Naive thymus-derived CD4-positive, alpha-beta T cell (primary cell): ENCODE results near the gene CT55. TPM values are rescaled to one million over a fixed set of nuclear protein-coding genes. Genes with fewer than 3 reads are reported as not detected.
"Not testable (repeated sequence)": the region's sequence is repeated elsewhere in the genome, so short reads cannot be mapped to it uniquely, and the experiment has no call there.

ENCODE experiments used
- ATAC-seq: fragments of 150-1000 bp; cut with Tn5 transposase; 2 replicates; pipeline ENCODE4 v1.10.0; 2021; ENCODE audit warnings: mild to moderate bottlenecking, moderate library complexity
- CTCF ChIA-PET: fragments of 350-600 bp; sonication (Branson Sonifier 250); formaldehyde crosslinking; loops from one replicate; lab custom pipeline; 2021; ENCODE audit warnings: antibody characterized with exemption; lab: Charles Lee
- POLR2A ChIA-PET: fragments of 350-600 bp; sonication (Branson Sonifier 250); formaldehyde crosslinking; loops from one replicate; lab custom pipeline; 2021; ENCODE audit warnings: antibody characterized with exemption, inconsistent platforms; lab: Charles Lee
- DNase-seq, 9 donors: peaks; one replicate each; pipeline versions ENCODE4 v3.0.0 to v3.0.0-alpha.2; 2020 to 2022; ENCODE audit warnings: mixed read lengths in 1 of 9
- H3K27ac ChIP-seq: one replicate; pipeline ENCODE4 v1.7.0; 2013; ENCODE audit warnings: mild to moderate bottlenecking, low read depth, low read length, moderate library complexity
- H3K27me3 ChIP-seq, 2 donors: one replicate each; pipeline ENCODE4 v1.7.0; 2013; ENCODE audit warnings: low read length in 2 of 2, mild to moderate bottlenecking in 2 of 2, moderate library complexity in 2 of 2; ENCODE audit not compliant: control insufficient read depth in 2 of 2, insufficient read depth in 2 of 2
- H3K36me3 ChIP-seq, 3 experiments: 1 replicate in 2 of 3; 2 replicates in 1 of 3; pipeline ENCODE4 v1.7.0; 2013; ENCODE audit warnings: low read length in 3 of 3, mild to moderate bottlenecking in 3 of 3, moderate library complexity in 1 of 3; ENCODE audit not compliant: insufficient read depth in 3 of 3, control insufficient read depth in 2 of 3
- H3K4me1 ChIP-seq, 2 donors: one replicate each; pipeline ENCODE4 v1.7.0; 2013; ENCODE audit warnings: low read length in 2 of 2, mild to moderate bottlenecking in 2 of 2, moderate library complexity in 1 of 2; ENCODE audit not compliant: control insufficient read depth in 2 of 2, insufficient read depth in 2 of 2
- H3K4me3 ChIP-seq: 2 replicates; pipeline ENCODE4 v1.7.0; 2013; ENCODE audit warnings: mild to moderate bottlenecking, low read length
- H3K9me3 ChIP-seq, 3 experiments: 1 replicate in 2 of 3; 2 replicates in 1 of 3; pipeline ENCODE4 v1.7.0; 2013; ENCODE audit warnings: low read length in 3 of 3; ENCODE audit not compliant: control insufficient read depth in 2 of 3
- H3K27ac Mint-ChIP-seq, 9 donors: one replicate each; pipeline ENCODE4 v1.8.0; 2020 to 2022; ENCODE audit warnings: mixed read lengths in 9 of 9, mild to moderate bottlenecking in 8 of 9, moderate library complexity in 5 of 9, inconsistent platforms in 2 of 9
- H3K27me3 Mint-ChIP-seq, 5 donors: one replicate each; pipeline ENCODE4 v1.8.0; 2021 to 2022; ENCODE audit warnings: mixed read lengths in 5 of 5, mild to moderate bottlenecking in 1 of 5
- H3K36me3 Mint-ChIP-seq, 5 donors: one replicate each; pipeline ENCODE4 v1.8.0; 2020 to 2022; ENCODE audit warnings: mixed read lengths in 5 of 5, mild to moderate bottlenecking in 3 of 5, inconsistent platforms in 1 of 5
- H3K4me1 Mint-ChIP-seq, 7 donors: one replicate each; pipeline ENCODE4 v1.8.0; 2020 to 2022; ENCODE audit warnings: mixed read lengths in 7 of 7, mild to moderate bottlenecking in 3 of 7, inconsistent platforms in 1 of 7
- H3K4me3 Mint-ChIP-seq, 10 donors: one replicate each; pipeline ENCODE4 v1.8.0; 2020 to 2022; ENCODE audit warnings: mild to moderate bottlenecking in 10 of 10, mixed read lengths in 10 of 10, moderate library complexity in 6 of 10, inconsistent platforms in 2 of 10
- H3K9me3 Mint-ChIP-seq, 11 donors: one replicate each; pipeline ENCODE4 v1.8.0; 2020 to 2022; ENCODE audit warnings: mixed read lengths in 11 of 11, mild to moderate bottlenecking in 4 of 11, inconsistent platforms in 1 of 11, moderate library complexity in 1 of 11
- intact Hi-C, 2 donors: fragments of 100-400 bp; cut with micrococcal nuclease; formaldehyde crosslinking; loops; one replicate each; pipeline ENCODE4 v1.15.1; 2023
- polyA plus RNA-seq, 2 donors: library from polyadenylated mRNA; unstranded; fragments of 300-500 nt; fragmentation: Illumina TruSeq; gene quantifications; one replicate each; pipeline ENCODE4 v1.2.3, GENCODE V29; 2021
- total RNA-seq, 6 experiments: library from RNA in 5 of 6; stranded (reverse) in 5 of 6; gene quantifications; 1 replicate in 5 of 6; 2 replicates in 1 of 6; pipeline ENCODE4 v1.2.3 and lab custom pipeline; 2021 to 2026

CT55 gene
- total and polyA plus RNA-seq, 7 experiments from 2014 or later, result not detected

- H3K4me3 Mint-ChIP-seq, result not testable (repeated sequence)
These were observed 45.1 kb downstream of the CT55 start for GRCh38 chrX:135126145-135126544.

GRCh38 chrX:135120056-135120576 lies 51.1 kb downstream of the CT55 start, which contains the start of gene ETDB:
ETDB (minus strand) TSS chrX:135120526; CDS start chrX:135119261, 1,265 bp downstream.
- DNase-seq, H3K27me3 Mint-ChIP-seq, POLR2A ChIA-PET, H3K4me1 ChIP-seq, intact Hi-C loops, H3K9me3 ChIP-seq, H3K4me3 ChIP-seq, H3K27me3 ChIP-seq, H3K4me1 Mint-ChIP-seq, H3K27ac ChIP-seq, H3K36me3 ChIP-seq, H3K9me3 Mint-ChIP-seq, ATAC-seq, H3K4me3 Mint-ChIP-seq, CTCF ChIA-PET, H3K36me3 Mint-ChIP-seq, H3K27ac Mint-ChIP-seq: not testable (repeated sequence)

More at GRCh38 chrX:135126145-135126544, 45.1 kb downstream of the CT55 start:
- H3K27me3 ChIP-seq, H3K27me3 Mint-ChIP-seq, POLR2A ChIA-PET, H3K4me3 ChIP-seq, H3K36me3 ChIP-seq, H3K9me3 ChIP-seq, H3K9me3 Mint-ChIP-seq, H3K27ac Mint-ChIP-seq, H3K4me1 ChIP-seq, H3K27ac ChIP-seq, H3K4me1 Mint-ChIP-seq, DNase-seq, H3K36me3 Mint-ChIP-seq, intact Hi-C loops, ATAC-seq, CTCF ChIA-PET: not testable (repeated sequence)

GRCh38 chrX:135116064-135116463 lies 55.1 kb downstream of the CT55 start:
- H3K36me3 ChIP-seq, CTCF ChIA-PET, H3K4me1 Mint-ChIP-seq, H3K4me3 Mint-ChIP-seq, ATAC-seq, POLR2A ChIA-PET, H3K27me3 ChIP-seq, H3K36me3 Mint-ChIP-seq, H3K4me1 ChIP-seq, H3K27ac ChIP-seq, H3K4me3 ChIP-seq, DNase-seq, H3K9me3 ChIP-seq, H3K27ac Mint-ChIP-seq, H3K9me3 Mint-ChIP-seq, intact Hi-C loops: not testable (repeated sequence)
- H3K27me3 Mint-ChIP-seq, result peaks cover 5 to 12% (median 6%) of the 10 kb centered on the region in 5 donors

- Histone ChIP-seq H3K27me3 (peaks cover 0 to 4% of the 10 kb centered on the region in 2 donors), H3K4me3 (no peak overlapping the region), H3K36me3 (no peaks in the 10 kb centered on the region), H3K4me1 (no peaks in the 10 kb centered on the region), H3K27ac (no peak overlapping the region), H3K9me3 (no peaks in the 10 kb centered on the region)
- CTCF ChIA-PET, result no interaction called here
- H3K27ac Mint-ChIP-seq, result no peak overlapping the region
- H3K27me3 Mint-ChIP-seq, result peaks cover 5 to 15% (median 12%) of the 10 kb centered on the region in 5 donors
- intact Hi-C loops, result no loop called here
- H3K4me3 Mint-ChIP-seq, result no peak overlapping the region
- DNase-seq (no peak), ATAC-seq (no peak)
- no peaks in the 10 kb centered on the region for H3K9me3 Mint-ChIP-seq
- H3K4me1 Mint-ChIP-seq, result peaks cover 0 to 8% (median 0%) of the 10 kb centered on the region in 7 donors
- POLR2A ChIA-PET, result no interaction called here
- H3K36me3 Mint-ChIP-seq, result no peaks in the 10 kb centered on the region
These were observed 56.8 kb downstream of the CT55 start for GRCh38 chrX:135114392-135114791.

- H3K36me3 Mint-ChIP-seq, result no peaks in the 10 kb centered on the region
- H3K4me1 Mint-ChIP-seq, result peaks cover 0 to 8% (median 0%) of the 10 kb centered on the region in 7 donors
- H3K4me1 ChIP-seq, result no peaks in the 10 kb centered on the region
- no peaks in the 10 kb centered on the region for H3K36me3 ChIP-seq
- DNase-seq, result no peak
- H3K4me3 ChIP-seq, result no peak overlapping the region
- peaks cover 5 to 28% (median 20%) of the 10 kb centered on the region in 5 donors for H3K27me3 Mint-ChIP-seq
- H3K9me3 ChIP-seq, result no peaks in the 10 kb centered on the region
- no peak overlapping the region for H3K27ac Mint-ChIP-seq
- H3K4me3 Mint-ChIP-seq, result no peak overlapping the region
- H3K27me3 ChIP-seq, result peaks cover 0 to 4% of the 10 kb centered on the region in 2 donors
- ChIA-PET POLR2A (no interaction called here), CTCF (interaction anchor here (0.6 kb wide), 1 partner anchor 93 kb away, joined by 3 read pairs; no protein-coding TSS in a partner anchor)
- intact Hi-C loops, result no loop called here
- ATAC-seq, result no peak
- H3K27ac ChIP-seq, result no peak overlapping the region
- no peaks in the 10 kb centered on the region for H3K9me3 Mint-ChIP-seq
These were observed 58.5 kb downstream of the CT55 start for GRCh38 chrX:135112743-135113142.

GRCh38 chrX:135112096-135112729 lies 59.0 kb downstream of the CT55 start:
- H3K36me3 ChIP-seq, result no peaks in the 10 kb centered on the region
- H3K4me1 ChIP-seq, result no peaks in the 10 kb centered on the region
- ChIA-PET CTCF (interaction anchor here (0.6 kb wide), 1 partner anchor 93 kb away, joined by 3 read pairs; no protein-coding TSS in a partner anchor), POLR2A (interaction anchor here (0.5 kb wide), 1 partner anchor 412 kb away, joined by 3 read pairs; no protein-coding TSS in a partner anchor)
- intact Hi-C loops, result no loop called here
- Mint-ChIP-seq H3K36me3 (no peaks in the 10 kb centered on the region), H3K4me1 (peaks cover 0 to 8% (median 0%) of the 10 kb centered on the region in 7 donors), H3K9me3 (no peaks in the 10 kb centered on the region), H3K4me3 (no peak overlapping the region), H3K27me3 (peaks cover 5 to 29% (median 20%) of the 10 kb centered on the region in 5 donors), H3K27ac (no peak overlapping the region)
- no peak overlapping the region for H3K4me3 ChIP-seq
- DNase-seq (peak in 5 of 9 donors; percentile 26 to 46 (median 44)), ATAC-seq (peak; percentile 67)
- no peaks in the 10 kb centered on the region for H3K9me3 ChIP-seq
- peaks cover 0 to 4% of the 10 kb centered on the region in 2 donors for H3K27me3 ChIP-seq
- H3K27ac ChIP-seq, result no peak overlapping the region
